Measurements from ENCODE around the gene CTPS2. TPM values are rescaled to one million over a fixed set of nuclear protein-coding genes. Genes with fewer than 3 reads are reported as not detected.
A peak's percentile ranks its signal among the peaks of the same experiment; 100 is the strongest.
"Not testable (repeated sequence)": the region's sequence is repeated elsewhere in the genome, so short reads cannot be mapped to it uniquely, and the experiment has no call there.

The CTPS2 gene
- 11.4 TPM for polyA plus RNA-seq (2012; ENCODE audit: missing spikeins)

DNA sequence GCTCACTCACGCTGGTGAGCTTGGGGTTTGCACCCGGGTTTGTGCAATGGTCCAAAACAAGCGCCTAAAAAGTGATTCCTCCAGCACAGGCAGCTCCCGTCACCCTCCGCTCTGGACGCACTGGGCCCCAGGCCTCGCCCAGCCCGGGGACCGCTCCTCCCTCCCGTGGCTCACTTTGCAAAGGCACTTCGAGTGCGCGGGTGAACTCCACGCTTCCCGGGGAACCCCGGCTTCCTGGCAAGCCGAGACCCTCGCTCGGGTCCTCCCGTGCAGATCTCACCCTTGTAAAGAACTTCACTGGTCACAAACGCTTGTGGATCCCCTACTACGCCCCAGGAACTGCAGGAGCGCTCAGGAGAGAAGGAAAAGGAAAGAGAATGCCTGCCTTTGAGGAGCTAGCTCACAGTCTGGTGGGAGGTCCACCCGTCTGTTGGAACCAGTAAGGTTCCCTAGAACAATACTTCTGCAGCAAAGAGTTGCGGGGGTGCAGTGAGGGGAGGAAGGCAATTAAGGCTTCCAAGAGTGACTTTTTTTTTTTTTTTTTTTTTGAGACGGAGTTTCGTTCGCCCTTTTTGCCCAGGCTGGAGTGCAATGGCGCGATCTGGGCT, at the start of gene CTPS2:
TSS of gene CTPS2 (minus strand) at position 122 of the 608 bp plus-strand sequence. CDS start 9,767 bp downstream, outside the sequence.
- TF ChIP-seq TAF1 (IDR thresholded peaks at IDR 0.05; ENCODE audit: borderline replicate concordance, low read depth, low read length) (peak; percentile 93), POLR2AphosphoS5 (IDR thresholded peaks at IDR 0.05; ENCODE audit: low read depth, low read length) (peak; percentile 54), POLR2A (IDR thresholded peaks at IDR 0.05; ENCODE audit: low read depth, low read length) (peak; percentile 71; the same call in 1 of the 2 replicates)
- FAIRE-seq (peak; percentile 96), DNase-seq (ENCODE audit: insufficient read length) (peak; percentile 66)

DNA sequence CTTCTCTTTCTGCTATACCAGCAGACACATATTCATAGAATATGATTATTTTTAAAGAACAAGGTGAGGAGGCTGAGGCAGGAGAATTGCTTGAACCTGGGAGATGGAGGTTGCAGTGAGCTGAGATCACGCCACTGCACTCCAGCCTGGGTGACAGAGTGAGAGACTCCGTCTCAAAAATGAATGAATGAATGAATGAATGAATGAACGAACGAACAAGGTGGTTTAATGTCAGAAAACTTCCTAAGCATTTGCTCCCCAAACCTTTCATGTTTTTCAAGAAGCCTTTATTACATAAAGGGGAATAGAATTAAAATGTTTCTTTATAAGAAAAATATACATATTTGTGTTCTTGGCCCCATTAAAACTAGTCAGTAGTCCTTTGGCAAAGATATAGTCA, 49.0 kb upstream of the CTPS2 start:
- not testable (repeated sequence) for FAIRE-seq; DNase-seq (ENCODE audit: insufficient read length)

DNA sequence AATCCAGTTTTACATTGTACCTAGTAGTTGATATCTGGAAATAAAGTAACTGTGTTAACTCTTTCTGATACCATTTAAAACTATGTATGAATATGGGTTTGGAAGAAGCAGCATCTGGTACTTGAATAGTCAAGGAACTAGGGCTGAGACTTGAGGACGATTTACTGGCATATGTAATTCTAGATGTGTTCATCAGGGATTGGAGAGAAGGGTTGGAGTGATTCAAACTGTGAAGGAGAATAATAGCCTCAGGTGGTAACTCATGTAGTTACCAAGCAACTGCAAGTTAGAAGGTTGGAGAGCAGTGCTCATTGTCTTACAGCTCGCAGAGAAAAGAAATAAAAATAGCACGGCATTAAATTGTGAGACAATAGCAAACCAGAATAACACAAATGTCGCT, 44.3 kb upstream of the CTPS2 start:
- DNase-seq (ENCODE audit: insufficient read length) (no peak), FAIRE-seq (no peak)
- TF ChIP-seq POLR2AphosphoS5 (IDR thresholded peaks at IDR 0.05; ENCODE audit: low read depth, low read length) (no peak), POLR2A (IDR thresholded peaks at IDR 0.05; ENCODE audit: low read depth, low read length) (no peak), TAF1 (IDR thresholded peaks at IDR 0.05; ENCODE audit: borderline replicate concordance, low read depth, low read length) (no peak)

- FAIRE-seq (no peak), DNase-seq (ENCODE audit: insufficient read length) (no peak)
- TF ChIP-seq TAF1 (IDR thresholded peaks at IDR 0.05; ENCODE audit: borderline replicate concordance, low read depth, low read length) (no peak), POLR2AphosphoS5 (IDR thresholded peaks at IDR 0.05; ENCODE audit: low read depth, low read length) (no peak)
Observed at GRCh38 chrX:16754019-16754418, 41.5 kb upstream of the CTPS2 start.

GRCh38 chrX:16750136-16750535, 37.7 kb upstream of the CTPS2 start:
- DNase-seq (ENCODE audit: insufficient read length) = no peak
- no peak for FAIRE-seq
- TF ChIP-seq POLR2A (IDR thresholded peaks at IDR 0.05; ENCODE audit: low read depth, low read length) (no peak), TAF1 (IDR thresholded peaks at IDR 0.05; ENCODE audit: borderline replicate concordance, low read depth, low read length) (no peak), POLR2AphosphoS5 (IDR thresholded peaks at IDR 0.05; ENCODE audit: low read depth, low read length) (no peak)

DNA sequence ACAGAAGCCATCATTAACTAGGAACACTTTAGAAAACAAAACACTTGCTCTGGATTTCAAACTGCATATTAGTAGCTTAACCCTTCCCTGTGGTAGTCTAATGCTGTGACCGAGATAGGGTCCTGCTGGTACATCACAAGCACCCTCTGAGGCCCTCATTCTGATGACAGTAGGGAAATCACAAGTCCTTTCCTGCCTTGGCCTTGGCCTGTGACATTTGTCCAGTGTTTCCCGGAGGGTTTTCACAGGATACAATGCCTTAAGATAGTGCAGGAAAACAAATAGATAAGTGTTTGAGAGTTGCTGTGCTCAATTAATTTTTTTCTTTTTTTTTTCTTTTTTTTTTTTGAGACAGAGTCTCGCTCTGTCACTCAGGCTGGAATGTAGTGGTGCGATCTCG, 36.0 kb upstream of the CTPS2 start:
- no peak for DNase-seq (ENCODE audit: insufficient read length)
- FAIRE-seq = no peak

DNA sequence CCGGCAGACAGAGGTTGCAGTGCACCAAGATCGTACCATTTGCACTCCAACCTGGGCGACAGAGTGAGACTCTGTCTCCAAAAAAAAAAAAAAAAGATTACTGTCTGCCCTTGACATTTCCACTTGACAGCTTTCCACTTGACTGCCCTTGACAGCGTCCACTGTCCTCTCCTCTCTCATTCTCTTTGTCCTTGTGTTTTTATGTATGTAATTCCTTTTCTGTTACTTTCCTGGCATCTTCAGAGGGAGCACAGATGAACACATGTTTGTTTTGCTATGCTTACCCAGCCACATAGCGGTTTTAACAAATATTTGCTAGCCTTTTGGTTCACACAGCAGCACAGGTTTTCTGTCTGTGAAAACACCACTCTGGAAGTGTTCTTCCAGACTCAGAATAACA, 33.2 kb upstream of the CTPS2 start:
- DNase-seq (ENCODE audit: insufficient read length) = no peak
- TF ChIP-seq POLR2AphosphoS5 (IDR thresholded peaks at IDR 0.05; ENCODE audit: low read depth, low read length) (no peak), TAF1 (IDR thresholded peaks at IDR 0.05; ENCODE audit: borderline replicate concordance, low read depth, low read length) (no peak), POLR2A (IDR thresholded peaks at IDR 0.05; ENCODE audit: low read depth, low read length) (no peak)
- FAIRE-seq = no peak

More for the DNA sequence above, 36.0 kb upstream of the CTPS2 start:
- no peak for TF ChIP-seq POLR2A (IDR thresholded peaks at IDR 0.05; ENCODE audit: low read depth, low read length)
- no peak for TF ChIP-seq POLR2AphosphoS5 (IDR thresholded peaks at IDR 0.05; ENCODE audit: low read depth, low read length)
- TF ChIP-seq TAF1 (IDR thresholded peaks at IDR 0.05; ENCODE audit: borderline replicate concordance, low read depth, low read length) = no peak

DNA sequence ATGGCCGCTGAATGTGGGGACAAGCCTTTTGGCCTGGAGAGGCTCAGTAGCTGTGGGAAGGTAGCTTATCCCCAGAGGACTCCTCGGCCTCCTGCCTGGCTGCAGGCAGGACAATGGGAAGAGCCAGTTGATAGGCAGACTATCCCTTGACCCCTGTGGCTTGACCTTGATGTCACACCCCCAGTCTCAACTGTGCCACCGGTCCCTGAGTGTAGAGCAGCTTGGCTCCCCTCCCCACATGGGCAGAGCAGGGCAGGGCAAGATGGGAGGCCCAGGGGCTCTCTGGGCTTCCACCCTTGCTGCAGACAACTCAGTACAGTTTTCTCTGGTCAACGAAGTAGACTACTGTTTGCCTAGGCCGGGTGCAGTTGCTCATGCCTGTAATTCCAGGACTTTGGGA, 32.6 kb upstream of the CTPS2 start:
- no peak for FAIRE-seq
- no peak for DNase-seq (ENCODE audit: insufficient read length)
- TF ChIP-seq POLR2AphosphoS5 (IDR thresholded peaks at IDR 0.05; ENCODE audit: low read depth, low read length) = no peak
- no peak for TF ChIP-seq POLR2A (IDR thresholded peaks at IDR 0.05; ENCODE audit: low read depth, low read length)
- TF ChIP-seq TAF1 (IDR thresholded peaks at IDR 0.05; ENCODE audit: borderline replicate concordance, low read depth, low read length) = no peak

- TF ChIP-seq POLR2AphosphoS5 (IDR thresholded peaks at IDR 0.05; ENCODE audit: low read depth, low read length) (no peak), TAF1 (IDR thresholded peaks at IDR 0.05; ENCODE audit: borderline replicate concordance, low read depth, low read length) (no peak), POLR2A (IDR thresholded peaks at IDR 0.05; ENCODE audit: low read depth, low read length) (no peak)
- DNase-seq (ENCODE audit: insufficient read length) (no peak), FAIRE-seq (no peak)
Observed at GRCh38 chrX:16743604-16744325, 31.3 kb upstream of the CTPS2 start.

GRCh38 chrX:16739574-16739973, 27.1 kb upstream of the CTPS2 start:
- DNase-seq (ENCODE audit: insufficient read length) (no peak), FAIRE-seq (peak; percentile 58)
- TF ChIP-seq POLR2AphosphoS5 (IDR thresholded peaks at IDR 0.05; ENCODE audit: low read depth, low read length) (no peak), TAF1 (IDR thresholded peaks at IDR 0.05; ENCODE audit: borderline replicate concordance, low read depth, low read length) (no peak), POLR2A (IDR thresholded peaks at IDR 0.05; ENCODE audit: low read depth, low read length) (no peak)

- TF ChIP-seq TAF1 (IDR thresholded peaks at IDR 0.05; ENCODE audit: borderline replicate concordance, low read depth, low read length) (no peak), POLR2A (IDR thresholded peaks at IDR 0.05; ENCODE audit: low read depth, low read length) (no peak), POLR2AphosphoS5 (IDR thresholded peaks at IDR 0.05; ENCODE audit: low read depth, low read length) (no peak)
- DNase-seq (ENCODE audit: insufficient read length) = no peak
- FAIRE-seq = no peak
Observed at GRCh38 chrX:16737024-16737423, 24.6 kb upstream of the CTPS2 start.

DNA sequence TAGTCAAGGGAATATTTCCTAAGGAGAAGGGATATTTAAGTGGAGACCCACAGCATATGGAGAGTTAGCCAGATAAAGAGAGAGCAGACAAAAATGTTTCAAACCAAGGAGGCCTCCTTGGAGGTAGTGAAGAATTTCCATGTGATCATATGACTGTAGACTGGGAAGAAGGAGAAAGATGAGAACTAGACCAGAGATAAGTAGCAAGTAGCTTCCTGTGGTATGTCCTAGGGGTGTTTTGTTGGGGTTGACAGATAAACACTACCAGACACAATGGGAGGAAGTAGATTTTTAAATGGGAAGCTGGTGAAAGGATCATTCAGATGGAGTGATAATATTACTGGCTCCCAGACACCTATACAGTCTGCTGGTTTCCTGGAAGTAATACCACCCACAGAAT, 20.5 kb upstream of the CTPS2 start:
- TF ChIP-seq POLR2AphosphoS5 (IDR thresholded peaks at IDR 0.05; ENCODE audit: low read depth, low read length) (no peak), TAF1 (IDR thresholded peaks at IDR 0.05; ENCODE audit: borderline replicate concordance, low read depth, low read length) (no peak), POLR2A (IDR thresholded peaks at IDR 0.05; ENCODE audit: low read depth, low read length) (no peak)
- DNase-seq (ENCODE audit: insufficient read length) = no peak
- FAIRE-seq = no peak

Measured in GM12892 (cell line).